ENCODE results near the gene MOB3B.
"Not testable (repeated sequence)": the region's sequence is repeated elsewhere in the genome, so short reads cannot be mapped to it uniquely, and the experiment has no call there.

The MOB3B gene

DNA sequence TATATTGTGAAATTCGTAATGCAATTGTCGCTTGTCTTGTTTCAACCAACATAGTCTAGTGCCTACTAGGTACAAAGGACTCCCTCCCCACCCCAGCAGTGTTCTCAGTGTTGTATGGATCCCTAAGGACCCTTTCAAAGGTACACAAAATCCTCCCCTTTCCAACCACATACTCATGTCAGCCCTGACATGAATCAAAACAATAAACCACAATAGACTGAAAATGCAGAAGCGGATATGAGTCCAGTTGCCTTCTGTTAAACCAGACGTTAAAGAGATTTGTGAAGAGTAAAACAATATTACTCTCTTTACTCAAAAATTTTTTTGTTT is 87.9 kb downstream of the MOB3B start:
- DNase-seq: no peak

GRCh38 chr9:27440888-27441740 is 88.5 kb downstream of the MOB3B start:
- no peak for DNase-seq

DNA sequence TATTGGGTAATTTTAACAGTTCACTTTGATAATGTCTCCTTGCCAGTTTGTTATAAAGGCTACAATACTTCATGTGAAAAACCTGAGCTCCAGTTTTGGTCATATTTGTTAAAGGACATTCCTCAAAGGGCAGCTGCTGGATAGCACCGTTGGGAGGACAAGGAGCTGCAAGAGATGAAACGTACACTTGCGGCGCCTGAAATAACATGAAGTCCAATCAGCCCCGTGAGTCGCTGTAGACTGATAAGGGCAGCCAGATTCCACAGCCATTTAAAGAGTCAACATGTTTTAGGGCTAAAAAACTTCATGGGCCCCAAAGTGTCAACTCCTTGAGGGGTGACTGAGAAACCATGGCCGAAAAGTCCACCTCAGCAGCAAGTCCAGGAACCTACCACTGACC is 91.1 kb downstream of the MOB3B start:
- DNase-seq: no peak

DNA sequence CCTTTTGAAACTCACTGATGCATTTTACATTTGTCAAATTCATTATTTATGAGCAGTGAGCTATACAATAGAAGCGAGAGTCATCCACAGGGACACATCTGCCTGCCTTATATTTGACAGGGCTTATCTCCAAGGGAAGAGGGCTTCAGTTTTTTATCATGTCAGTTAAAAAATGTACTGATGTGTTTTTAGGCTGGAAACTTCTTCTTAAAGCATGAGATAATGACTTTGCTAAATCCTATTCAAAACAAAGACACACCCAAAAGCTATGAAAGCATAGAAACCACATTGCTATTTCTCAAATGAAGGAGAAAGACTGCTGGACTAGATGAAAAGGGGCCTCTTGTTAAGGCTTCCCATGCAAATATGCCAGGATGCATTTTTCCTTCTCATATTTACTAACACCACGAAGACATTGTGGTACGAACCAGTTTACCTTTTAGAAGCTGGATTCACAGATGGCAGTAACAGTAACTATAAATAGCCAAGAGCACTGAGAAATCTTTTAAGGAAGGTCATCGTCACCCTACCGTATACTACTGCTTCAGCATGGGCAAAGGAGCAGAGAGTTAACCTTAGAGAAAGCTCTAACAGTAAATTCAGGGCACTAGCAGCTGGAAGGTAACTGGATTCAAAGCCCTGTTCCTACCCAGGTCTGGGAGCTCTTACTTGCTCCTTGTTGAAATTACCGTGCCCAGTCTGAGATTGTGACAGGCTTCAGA is 91.8 kb downstream of the MOB3B start:
- no peak for DNase-seq

DNA sequence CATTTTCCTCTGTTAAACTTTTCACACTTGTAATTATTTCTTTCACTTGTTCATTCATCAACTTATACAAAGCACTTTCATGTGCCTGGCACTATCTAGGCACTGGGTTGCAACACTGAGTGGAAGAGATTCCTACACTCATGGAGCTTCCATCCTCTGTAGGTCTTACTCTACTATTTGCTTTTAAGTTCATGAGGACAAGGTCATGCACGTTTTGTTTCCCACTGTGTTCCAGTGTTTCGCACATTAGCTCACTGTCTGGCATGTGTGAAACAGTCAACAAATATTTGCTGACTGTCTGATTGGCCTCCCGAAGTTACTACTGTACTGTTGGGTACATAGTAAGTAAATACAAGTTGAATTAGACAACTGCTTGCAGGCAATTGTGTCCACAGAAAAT is 93.4 kb downstream of the MOB3B start:
- no peak for DNase-seq

DNA sequence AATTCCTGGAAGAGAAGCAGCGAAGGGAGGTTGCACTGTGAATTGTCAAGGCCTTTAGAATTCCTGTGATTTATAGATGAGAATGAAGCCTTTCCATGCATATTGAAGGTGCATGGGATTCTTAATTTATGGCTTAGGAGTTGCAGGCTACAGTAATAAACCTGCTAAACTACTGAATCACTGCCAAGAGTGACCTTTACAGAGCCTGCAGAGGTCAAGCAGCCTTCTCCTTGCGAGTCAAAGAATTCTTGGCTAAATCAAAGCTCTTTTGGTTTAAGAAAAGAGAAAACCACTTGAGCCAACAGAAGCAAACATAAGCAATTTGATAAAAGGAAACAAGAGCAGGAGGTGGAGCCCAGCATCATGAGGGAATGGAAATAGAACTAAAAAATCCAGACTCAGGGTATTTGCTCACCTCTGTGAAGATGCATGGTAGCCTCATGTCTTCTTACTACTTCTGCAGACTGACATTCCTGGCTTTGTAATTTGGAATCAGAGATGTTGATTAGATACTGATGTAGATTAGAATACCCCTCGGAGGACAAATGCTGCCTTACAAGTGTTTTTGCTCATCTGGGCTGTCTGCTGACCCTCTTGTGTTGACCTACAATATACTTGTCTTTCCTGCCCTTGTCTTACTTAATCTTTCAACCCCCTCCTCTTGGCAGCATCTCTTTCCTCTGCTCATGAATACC is 95.8 kb downstream of the MOB3B start:
- no peak for DNase-seq

GRCh38 chr9:27432308-27432707 is 97.3 kb downstream of the MOB3B start:
- DNase-seq: no peak

GRCh38 chr9:27431543-27432147 is 98.0 kb downstream of the MOB3B start:
- no peak for DNase-seq

- DNase-seq: no peak
These were observed 98.7 kb downstream of the MOB3B start for GRCh38 chr9:27430750-27431535.

- no peak for DNase-seq
These were observed 99.7 kb downstream of the MOB3B start for GRCh38 chr9:27429917-27430316.

DNA sequence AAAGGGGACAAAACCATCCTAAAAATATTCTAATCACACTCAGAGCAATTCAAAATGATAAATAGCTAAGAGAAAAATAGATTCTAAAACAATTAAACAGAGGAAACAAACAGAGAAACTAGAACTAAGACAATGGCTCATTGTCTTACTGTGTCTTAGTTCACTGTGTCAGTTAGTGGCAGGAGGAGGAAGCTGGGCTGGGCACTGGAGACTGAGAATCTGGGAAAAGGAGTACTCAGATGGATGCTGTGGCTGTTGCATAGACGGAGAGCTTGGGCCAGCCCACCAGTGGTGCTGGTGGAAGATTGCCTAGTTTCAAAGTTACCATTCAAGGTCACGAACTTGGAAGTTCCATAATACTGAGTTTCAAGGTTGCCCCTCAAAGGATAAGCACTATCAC is 100.2 kb downstream of the MOB3B start:
- no peak for DNase-seq

GRCh38 chr9:27428551-27428950 is 101.1 kb downstream of the MOB3B start:
- no peak for DNase-seq

DNA sequence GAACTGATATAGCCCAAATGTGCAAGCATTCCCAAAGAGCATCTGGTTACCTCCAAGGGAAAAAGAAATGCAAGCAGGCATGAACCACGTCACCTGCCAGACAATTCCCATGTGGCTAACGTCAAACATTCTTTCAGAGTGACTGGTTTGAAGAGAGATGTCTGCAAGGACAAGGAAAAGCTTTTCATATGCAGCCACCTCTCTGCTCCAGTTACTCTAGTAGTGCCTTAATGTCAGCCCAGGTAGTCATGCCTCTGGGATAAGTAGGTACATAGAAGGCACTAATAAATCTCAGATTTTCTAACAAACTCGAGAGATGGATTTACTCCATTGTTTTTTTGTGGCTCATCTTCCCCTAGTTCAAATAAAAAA is 102.4 kb downstream of the MOB3B start:
- DNase-seq: no peak

GRCh38 chr9:27426511-27427271 is 102.9 kb downstream of the MOB3B start:
- DNase-seq: no peak

DNA sequence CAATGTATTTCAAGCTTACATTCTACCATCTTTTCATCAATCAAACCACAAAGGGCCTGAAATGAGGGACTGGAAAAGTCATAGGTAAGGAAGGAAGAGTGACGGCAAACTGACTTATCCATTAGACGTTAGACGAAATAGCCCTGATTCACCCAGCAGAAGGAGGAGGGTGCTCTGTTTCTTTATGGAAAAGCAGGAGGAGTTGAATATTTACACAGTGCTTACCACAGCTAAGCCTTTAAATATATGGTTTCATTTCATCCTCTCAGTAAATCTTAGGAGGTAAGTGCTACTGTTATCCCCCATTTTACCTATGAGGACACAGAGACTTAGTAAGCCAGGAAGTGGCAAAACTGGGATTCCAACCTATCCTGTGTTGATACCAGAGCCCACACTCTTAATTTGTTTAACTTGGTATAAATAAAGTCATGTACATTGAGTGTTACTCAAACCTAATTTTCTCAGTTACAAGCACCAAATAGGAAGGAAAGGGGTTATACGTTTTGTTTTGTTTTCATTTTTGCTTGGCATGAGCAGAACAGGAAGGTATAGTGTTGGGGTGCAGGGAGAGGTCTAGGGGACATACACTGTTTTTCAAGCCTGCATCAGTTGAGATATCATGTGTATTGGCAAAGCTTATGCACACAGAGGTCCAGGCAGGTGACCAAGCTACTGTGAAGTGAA is 103.6 kb downstream of the MOB3B start:
- no peak for DNase-seq

DNA sequence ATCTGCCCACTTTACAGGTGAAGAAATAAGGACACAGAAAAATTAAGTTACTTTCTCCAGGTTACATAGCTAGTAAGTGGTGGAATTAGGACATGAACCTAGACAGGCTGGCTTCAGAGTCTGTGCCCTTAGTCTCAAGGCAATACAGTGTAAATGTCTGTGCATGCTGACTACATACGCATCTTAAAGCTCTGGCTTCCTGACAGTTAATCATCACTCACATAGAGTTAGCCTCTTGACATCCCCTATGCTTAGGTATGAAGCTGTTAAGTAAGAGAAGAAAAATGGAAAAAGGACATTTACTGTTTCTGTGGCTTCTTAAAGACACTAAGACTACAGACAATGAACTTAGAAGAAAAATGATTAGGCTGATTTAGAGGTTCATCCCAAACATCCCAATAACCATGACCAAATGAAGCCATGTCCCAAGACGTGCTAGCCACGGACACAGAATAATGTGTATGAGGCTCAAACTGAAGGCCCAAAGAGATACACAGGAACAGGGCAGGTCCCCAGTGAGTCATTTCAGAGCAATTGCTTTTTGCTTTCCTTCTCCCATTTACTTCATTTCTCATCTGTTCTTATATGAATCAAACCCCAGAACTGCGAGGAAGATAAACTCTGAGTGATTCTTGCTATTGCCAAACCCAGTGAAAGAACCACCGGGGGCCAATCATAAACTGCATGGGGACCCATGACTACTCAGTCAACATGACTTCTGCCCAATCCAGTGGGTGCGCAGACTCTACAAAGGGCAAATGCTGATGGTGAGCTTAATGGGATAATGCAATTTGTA is 105.5 kb downstream of the MOB3B start:
- DNase-seq: no peak

GRCh38 chr9:27422279-27422834 is 107.3 kb downstream of the MOB3B start:
- no peak for DNase-seq

DNA sequence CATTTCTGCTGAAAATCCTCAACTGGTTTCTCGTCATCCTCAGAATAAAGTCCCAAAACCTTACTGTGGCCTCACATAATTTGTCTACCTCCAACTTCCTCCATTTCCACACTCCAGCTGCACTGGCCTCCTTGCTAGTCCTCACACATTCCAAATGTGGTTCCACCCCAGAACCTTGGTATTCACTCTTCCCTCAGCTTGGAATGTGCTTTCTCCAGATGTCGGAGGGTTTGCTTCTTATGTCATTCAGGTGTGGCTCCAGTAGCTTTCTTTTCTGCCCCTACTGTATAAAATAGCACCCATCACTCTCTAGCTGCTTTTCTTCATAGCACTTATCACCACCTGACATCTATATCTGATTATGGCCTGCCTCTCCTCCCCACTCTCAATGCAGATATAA is 108.0 kb downstream of the MOB3B start:
- no peak for DNase-seq

DNA sequence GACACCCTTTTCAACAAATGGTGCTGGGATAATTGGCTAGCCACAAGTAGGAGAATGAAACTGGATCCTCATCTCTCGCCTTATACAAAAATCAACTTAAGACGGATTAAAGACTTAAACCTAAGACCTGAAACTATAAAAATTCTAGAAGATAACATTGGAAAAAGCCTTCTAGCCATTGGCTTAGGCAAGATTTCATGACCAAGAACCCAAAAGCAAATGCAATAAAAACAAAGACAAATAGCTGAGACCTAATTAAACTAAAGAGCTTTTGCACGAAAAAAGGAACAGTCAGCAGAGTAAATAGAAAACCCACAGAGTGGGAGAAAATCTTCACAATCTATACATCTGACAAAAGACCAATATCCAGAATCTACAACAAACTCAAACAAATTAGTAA is 110.1 kb downstream of the MOB3B start:
- not testable (repeated sequence) for DNase-seq

DNA sequence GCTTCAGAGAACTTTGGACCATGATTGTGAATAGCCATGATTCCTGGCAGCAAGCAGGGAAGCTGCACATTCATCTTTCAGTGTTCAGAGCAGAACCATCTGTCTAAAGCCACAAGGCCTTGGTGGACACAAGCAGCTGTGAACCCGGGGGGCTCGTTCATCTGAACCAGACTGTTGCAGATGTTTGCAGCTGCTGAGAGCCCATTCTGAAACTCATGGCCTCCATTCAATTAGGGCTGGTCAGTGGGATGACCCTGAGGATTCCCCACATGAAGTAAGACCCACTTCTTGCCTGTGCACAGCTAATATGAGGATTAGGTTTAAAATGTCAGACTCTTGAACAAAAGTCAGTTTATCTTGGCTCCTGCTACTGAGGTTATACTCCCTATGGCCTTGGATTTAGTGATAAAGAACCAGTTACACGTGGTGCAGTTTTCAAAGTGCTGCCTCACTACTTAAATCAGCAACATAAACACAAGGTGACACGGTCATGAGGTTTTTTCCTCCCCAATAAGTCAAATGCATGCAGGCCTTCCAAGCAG is 115.3 kb downstream of the MOB3B start:
- peak; percentile 51 for DNase-seq

Measured in DMS 273 treated with DMSO at 0.1 percent for 48 hours (cell line).